AG08395 (cell line): ENCODE data around the gene EHMT1.
"Not testable (repeated sequence)": the region's sequence is repeated elsewhere in the genome, so short reads cannot be mapped to it uniquely, and the experiment has no call there.

Experiments used
- DNase-seq: peaks from one replicate; pipeline ENCODE4 v3.0.0; 2012; ENCODE audit warnings: mixed read lengths, low spot score

The EHMT1 gene

GRCh38 chr9:137720571-137721110 lies 101.8 kb downstream of the EHMT1 start:
- DNase-seq = no peak

GRCh38 chr9:137721479-137721878 lies 102.7 kb downstream of the EHMT1 start:
- DNase-seq = no peak

- no peak for DNase-seq
Measured at GRCh38 chr9:137721899-137722298, 103.1 kb downstream of the EHMT1 start.

- DNase-seq = no peak
Measured at GRCh38 chr9:137722481-137722880, 103.7 kb downstream of the EHMT1 start.

- DNase-seq = not testable (repeated sequence)
Measured at GRCh38 chr9:137723356-137723755, 104.6 kb downstream of the EHMT1 start.

GRCh38 chr9:137723783-137724445 lies 105.1 kb downstream of the EHMT1 start:
- DNase-seq = no peak

GRCh38 chr9:137724818-137725240 lies 106.0 kb downstream of the EHMT1 start:
- no peak for DNase-seq

GRCh38 chr9:137725598-137725997 lies 106.8 kb downstream of the EHMT1 start:
- no peak for DNase-seq

GRCh38 chr9:137726336-137726735 lies 107.5 kb downstream of the EHMT1 start:
- not testable (repeated sequence) for DNase-seq

GRCh38 chr9:137726764-137727163 lies 108.0 kb downstream of the EHMT1 start:
- no peak for DNase-seq

- DNase-seq = no peak
Measured at GRCh38 chr9:137727716-137728115, 108.9 kb downstream of the EHMT1 start.

- DNase-seq = no peak
Measured at GRCh38 chr9:137728444-137729311, 109.9 kb downstream of the EHMT1 start.

GRCh38 chr9:137731216-137731946 lies 112.6 kb downstream of the EHMT1 start:
- DNase-seq = no peak

- DNase-seq = no peak
Measured at GRCh38 chr9:137731947-137732813, 113.4 kb downstream of the EHMT1 start.

- no peak for DNase-seq
Measured at GRCh38 chr9:137733429-137733828, 114.6 kb downstream of the EHMT1 start.

- DNase-seq = no peak
Measured at GRCh38 chr9:137734181-137734580, 115.4 kb downstream of the EHMT1 start.

- DNase-seq = not testable (repeated sequence)
Measured at GRCh38 chr9:137738182-137738696, 119.4 kb downstream of the EHMT1 start.

GRCh38 chr9:137738703-137739102 lies 119.9 kb downstream of the EHMT1 start:
- DNase-seq = no peak

- DNase-seq = no peak
Measured at GRCh38 chr9:137739371-137740309, 120.8 kb downstream of the EHMT1 start.

- DNase-seq = peak; percentile 45
Measured at GRCh38 chr9:137740312-137740711, 121.5 kb downstream of the EHMT1 start.
